Dermis microvascular lymphatic vessel endothelial cell (primary cell): ENCODE data around the gene TRDMT1. TPM values are rescaled to one million over a fixed set of nuclear protein-coding genes. Genes with fewer than 3 reads are reported as not detected.

Experiments
- DNase-seq, 2 donors: peaks; one replicate each; pipeline versions ENCODE4 v3.0.0 to v3.0.0-alpha.2; 2010; ENCODE audit warnings: low read depth in 2 of 2
- total RNA-seq: library from RNA; depleted of rRNA; stranded (reverse); fragments of >200 nt; gene quantifications from 2 replicates; pipeline ENCODE4 v1.2.1, GENCODE V29; 2014

TRDMT1 gene
- total RNA-seq, 1 donor from 2014 or later, result 5.0 TPM

DNA sequence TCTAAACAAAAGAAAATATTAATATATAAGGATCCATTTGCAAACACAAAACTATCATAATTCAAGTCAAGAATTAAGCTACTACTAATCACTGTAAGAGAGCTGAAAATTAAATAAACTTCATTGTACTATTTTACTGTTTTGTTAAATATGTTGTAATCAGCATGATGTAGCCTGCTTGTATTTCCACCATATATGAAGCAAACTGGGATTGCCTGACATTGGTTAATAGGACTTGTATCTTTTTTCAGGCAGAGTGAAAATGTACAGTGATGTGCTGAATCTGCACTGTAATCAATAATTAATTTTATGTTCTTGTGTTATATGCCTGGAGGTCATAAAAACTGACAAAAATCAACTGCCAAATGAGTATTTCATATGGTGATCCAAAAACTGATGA is 25.4 kb downstream of the TRDMT1 start:
- no peak for DNase-seq

DNA sequence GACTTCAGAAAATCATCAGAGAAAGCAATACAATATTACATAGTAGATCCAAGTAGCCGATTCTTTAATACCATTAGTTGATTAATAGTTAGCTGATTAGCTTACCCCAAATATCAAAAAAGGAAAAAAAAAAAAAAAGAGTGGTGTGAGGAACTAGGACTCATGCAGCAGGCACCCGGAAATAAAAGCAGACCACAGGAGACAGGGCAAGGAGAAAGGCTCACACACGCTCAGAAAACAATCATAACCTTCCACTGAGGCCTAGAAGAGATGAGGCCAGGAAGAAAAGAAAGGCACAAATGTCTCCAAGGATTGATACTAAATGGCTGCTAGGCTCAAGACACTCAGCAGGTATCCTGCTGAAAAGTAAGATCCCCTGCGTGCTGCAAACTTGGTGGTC is 25.9 kb downstream of the TRDMT1 start:
- DNase-seq, result peak in 1 of 2 donors; percentile 20

DNA sequence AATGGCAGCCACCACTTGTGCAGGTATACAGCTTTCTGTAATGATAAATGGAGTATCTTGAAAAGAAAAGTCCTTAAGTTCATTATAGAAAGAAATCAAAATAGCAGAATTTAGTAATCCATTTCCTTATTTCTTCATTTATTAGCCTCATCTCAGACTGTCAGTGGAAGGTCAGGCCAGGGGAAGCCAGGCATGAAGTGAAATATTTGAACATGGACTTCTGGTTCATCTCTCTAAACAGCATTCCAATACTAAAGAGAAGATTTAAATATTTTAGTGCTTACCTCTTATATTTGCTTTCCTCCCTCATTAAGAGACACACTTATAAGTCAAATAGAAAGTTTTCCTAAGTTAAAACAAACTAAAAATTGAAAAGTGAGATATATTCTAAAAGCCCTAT is 26.8 kb downstream of the TRDMT1 start:
- no peak for DNase-seq

DNA sequence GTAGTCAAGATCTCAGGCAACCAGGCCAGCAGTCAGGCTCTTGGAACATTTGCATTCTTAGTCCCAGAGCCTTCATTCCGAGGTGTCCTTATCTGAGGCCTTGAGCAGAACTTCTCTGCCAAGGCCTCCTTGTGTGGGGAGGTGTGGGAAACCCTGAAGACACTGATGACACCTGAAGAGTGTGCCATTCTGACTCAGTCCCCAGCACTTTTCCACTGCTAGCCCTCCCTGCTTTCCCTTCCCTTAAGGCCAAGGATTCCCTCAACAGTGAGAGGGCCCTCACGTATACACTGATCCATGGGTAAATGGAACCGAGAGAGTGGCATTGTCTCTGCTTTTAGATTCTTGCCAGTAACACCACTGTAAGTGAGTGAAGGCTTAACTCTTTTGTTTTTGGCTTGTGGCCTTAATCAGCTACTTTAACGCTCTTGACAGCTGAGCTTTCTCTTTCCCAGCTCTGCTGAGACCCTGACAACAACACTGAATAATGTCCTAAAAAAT is 30.3 kb downstream of the TRDMT1 start:
- no peak for DNase-seq

DNA sequence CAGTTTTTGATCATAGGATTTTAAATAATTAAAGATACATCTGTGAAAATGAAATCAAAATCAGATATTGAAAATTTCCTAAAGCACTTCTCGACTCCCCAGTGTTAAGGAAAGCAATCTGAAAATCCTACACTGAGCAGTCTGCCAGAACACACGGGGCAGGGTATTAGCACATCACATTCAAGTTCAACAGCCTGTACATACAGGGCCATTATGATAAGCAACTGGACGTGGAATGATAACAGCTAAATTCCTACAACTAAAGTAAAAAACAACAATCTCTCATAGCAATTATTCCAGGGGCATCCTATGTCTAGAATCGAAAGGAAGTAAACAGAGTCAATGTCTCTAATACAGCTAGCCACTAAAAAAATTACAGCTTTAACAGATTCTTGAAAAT is 31.7 kb downstream of the TRDMT1 start:
- peak; percentile 10 to 38 for DNase-seq

DNA sequence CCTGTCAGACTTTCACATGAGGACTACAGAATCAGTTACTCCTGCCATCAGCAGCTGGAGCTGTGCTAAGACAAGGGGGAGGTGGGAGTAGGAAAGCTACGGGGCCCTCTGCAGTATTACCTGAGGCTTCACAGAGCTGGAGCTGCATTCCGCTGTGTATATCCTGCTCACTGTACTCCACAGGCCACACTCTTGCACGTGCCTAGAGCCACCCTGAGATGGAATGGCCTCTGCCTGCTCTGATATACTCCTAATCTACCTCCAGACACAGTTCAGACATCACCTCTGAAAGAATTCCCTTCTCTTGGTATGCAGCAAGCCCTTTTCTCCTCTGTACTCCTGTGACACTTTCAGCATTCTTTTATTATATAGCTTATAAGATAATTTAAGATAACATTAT is 34.8 kb downstream of the TRDMT1 start:
- DNase-seq, result no peak

DNA sequence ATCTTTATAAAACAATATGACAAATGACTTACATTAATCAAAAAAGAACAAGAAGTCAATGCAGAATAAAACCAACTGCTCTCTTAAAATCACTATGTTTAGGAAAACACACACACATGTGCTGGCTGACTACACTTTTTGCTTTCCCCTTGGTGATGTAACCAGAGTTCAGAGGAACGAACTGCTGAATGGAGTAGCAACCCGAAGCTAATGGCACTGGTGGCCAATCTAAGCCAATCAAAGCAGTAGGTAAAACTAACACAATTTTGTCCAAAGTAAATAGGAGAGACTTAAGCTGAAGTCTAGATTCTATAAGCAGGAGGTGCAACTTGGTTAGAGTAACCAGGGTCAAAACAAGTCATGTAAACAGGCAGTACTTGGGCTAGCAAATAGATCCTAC is 38.6 kb downstream of the TRDMT1 start:
- no peak for DNase-seq

DNA sequence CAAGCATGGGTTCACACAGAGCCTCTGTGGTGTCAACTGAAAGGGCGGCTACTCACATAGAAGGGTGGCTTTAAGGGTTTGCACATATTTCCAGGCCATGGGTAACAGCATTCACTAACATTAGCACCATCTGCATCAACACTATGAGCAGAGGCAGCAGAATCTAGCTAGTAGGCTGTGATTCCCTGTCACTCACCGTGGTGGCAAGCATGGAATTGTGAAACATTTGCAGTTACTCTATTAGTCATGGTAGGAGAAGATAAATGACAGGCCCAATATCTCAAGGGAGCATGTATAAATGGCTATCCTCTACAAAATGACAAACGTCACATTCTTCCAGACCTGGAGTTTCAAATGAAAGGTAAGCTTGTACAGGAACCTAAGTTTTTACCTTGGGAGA is 39.7 kb downstream of the TRDMT1 start:
- DNase-seq, result no peak

DNA sequence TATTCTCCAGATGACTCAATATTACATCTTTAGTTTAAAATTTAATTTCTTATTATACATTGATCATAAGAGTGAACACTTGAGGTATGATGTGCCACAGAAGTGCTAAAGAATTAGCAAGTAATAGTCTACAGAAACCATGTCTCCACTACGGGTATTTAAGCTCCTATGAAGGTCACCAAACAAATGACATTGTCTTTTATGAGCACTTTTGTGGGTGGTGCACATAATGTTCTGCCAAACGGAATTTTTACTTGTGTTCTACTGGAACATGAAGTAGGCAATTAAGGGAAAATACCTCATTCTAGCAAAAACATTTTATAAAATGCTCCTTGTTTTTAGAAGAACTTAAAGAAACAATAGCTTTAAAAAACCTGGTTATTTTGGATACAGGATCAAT is 44.4 kb downstream of the TRDMT1 start:
- DNase-seq, result no peak

DNA sequence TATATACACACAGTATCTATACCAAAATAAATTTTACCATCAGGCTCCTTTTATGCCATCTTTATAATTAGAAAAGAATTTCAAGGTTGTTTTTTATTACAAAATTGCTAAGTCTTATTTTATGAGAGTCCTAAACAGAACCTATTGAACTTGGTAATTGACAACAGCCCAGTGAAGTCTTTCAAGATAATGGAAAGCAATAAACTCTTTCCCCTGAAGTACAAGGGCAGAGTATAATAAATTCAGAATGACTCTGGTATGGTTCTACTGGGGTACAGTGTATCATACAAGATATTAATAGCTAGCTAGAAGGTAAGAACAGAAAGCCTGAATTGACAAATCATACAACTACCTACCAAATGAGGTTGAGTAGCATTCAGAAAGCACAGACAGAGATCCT is 45.6 kb downstream of the TRDMT1 start:
- no peak for DNase-seq

DNA sequence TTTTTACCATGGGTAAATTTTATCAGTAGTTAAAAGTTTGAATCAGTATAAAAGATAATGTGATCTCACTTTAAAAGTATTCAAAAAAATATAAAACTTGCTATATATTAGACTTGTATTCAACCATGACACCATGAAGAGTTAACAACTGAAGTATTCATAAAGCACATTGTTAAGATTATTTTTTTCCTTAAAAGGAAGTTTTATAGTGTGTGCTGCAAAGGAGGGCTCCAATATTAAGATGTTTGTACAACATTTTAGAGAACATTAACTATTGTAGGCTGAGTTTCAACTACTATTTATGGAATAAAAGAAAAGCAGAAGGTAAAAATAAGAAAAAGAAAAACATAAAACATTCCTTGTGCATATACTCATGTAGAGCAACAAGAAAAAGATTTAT is 47.4 kb downstream of the TRDMT1 start:
- no peak for DNase-seq

DNA sequence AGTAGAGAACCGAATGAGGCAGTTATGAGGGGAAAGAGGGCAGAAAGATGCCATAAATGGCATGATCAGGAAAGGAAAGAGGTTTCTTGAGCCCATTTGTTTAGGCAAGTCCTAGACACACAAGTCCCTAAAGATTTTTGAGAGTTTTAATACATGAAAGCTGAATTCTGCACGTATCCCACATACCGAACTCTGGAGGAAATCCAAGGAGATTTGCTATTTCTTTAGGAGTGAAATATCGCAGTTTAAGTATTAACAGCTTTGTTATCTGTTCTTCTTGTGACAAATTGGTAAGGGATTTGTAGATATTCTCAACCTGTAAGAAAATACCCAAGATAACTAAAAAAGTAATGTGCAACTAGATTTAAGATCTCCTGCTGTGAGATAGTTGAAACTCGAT is 48.2 kb downstream of the TRDMT1 start:
- DNase-seq, result no peak

DNA sequence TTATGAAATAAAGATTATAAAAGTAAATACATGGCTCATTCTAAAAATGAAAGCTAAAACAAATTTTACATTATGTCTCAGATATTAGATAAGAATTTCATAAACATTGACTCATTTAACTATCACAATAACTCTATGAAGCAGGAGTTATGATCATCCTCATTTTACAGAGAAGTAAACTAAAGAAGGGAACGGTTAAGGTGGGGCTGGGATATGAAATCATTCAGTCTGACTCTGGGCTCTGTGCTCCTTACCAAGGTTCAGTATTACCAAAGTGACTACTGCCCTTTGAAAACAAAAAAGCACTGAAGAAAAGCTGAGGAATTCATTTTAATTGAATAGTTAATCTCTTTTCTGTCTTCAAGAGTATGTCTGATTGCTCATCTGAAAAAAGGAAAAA is 49.8 kb downstream of the TRDMT1 start:
- no peak for DNase-seq

DNA sequence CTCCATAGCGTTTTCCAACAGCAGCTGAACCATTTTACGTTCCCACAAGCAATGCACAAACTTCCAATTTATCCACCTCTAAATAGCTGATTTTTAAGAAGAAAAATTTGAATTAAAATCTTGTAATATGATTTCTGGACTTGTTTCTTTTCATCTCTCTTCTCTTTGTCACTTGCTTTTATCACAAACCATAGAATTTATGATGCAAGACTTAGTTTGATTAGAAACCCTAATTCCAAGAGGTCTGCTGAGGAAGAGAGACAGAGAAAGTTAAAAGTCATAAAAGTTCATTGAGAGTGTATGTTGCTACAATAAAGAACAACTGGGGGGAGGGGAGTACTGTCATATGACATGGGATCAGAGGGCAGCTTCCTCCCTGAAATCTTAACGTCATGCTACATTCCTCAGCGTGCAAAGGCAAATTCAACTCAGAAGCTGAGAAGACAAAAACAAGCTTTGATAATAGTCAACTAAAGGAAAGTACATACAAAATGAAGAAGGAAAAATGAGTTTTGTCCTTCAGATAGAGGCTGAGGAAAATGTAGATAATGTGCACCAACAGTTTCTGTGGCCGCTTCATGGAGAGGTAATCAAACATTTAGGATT is 53.5 kb downstream of the TRDMT1 start:
- peak in 1 of 2 donors; percentile 50 for DNase-seq

DNA sequence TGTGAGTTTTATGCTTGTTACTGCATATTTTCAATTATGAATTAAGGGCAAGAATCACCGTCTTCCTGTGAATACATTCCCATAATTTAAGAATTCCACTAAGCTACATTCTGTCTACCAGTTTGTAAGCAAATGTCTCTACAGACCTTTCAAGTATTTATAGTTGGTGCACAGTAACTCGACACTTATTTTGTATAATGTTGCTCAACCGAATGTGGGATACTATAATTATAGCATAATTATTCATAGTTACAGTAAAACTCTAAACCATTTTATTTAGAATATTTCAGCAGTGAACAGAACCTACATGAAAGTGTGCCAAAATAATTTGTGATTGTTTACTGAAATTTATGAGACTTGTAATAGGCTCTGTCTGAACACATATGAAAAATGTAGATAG is 54.6 kb downstream of the TRDMT1 start:
- no peak for DNase-seq

DNA sequence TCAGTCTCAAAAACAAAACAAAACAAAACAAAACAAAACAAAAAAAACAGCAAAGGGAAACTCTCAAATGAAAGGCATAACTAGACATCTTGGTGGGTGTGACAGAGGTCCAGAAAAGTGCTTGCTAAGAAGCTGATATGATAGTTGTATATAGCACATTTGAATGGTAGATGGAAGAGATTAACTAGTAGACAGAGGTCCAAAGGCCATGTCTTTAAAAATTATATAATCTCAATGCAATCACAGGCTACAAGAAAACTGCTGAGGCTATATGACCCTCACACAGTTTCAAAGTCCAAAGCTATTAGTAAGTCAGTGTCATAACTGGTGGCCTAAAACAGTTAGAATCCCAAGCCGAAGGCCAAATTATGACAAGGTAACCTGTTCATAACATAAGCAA is 56.2 kb downstream of the TRDMT1 start:
- no peak for DNase-seq

DNA sequence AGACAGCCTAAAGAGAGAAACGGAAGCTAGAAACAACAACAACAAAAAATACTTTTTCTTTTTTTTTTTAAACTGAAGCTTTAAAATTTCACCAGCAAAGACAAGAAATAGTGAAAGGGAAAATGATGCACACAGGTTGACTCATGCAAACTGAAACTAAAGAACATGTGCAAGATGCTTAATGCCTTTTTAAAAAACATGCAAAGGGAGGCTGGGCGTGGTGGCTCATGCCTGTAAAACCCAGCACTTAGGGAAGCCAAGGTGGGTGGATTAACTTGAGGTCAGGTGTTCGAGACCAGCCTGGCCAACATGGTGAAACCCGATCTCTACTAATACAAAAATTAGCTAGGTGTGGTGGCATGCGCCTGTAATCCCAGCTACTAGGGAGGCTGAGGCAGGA is 56.7 kb downstream of the TRDMT1 start:
- no peak for DNase-seq

DNA sequence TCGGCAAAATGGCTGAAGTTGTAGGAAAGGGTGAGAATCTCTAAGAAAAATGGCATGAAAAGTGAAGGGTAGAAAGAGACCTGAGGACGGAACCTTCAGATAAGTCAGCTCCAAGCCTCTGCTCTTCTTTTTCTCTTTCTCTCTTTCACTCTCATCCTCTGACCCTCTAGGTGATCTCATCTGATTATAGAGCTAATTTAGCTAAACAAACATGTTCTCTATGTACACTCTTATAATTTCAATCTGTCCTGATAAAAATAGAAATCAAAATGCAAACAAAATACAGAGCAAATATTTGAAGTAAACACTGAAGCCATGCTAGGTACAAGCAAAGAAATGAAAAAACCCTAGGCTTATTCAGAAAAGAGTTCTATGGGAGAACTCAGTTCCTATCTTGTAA is 57.4 kb downstream of the TRDMT1 start:
- DNase-seq, result no peak

DNA sequence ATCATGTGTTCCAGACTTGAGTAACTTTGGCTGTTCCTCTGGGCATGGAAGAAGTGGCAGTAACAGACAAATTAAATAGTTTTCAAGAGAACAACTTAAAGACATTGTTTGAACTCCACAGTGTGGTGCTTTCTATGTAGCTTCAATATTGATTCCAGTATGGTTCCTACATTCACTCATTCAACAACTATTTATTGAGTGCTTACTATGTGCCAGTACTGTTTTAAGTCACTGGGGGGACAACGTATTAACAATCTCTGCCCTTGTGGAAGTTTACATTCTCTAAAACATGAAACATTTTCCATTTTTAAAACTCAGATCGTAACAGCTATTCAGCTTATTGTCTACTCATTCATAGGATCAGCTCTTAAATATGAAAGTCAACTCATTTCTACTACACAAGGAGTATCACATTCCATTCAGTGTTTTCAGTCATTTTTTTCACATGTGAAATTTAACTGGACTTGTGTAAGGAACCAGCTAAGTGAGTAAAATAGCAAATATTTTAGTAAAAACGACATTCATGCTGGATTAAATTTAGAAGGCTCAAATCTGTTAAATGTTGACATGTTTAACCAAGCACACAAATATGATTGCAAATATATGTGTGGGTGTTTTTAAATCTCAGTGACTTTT is 58.3 kb downstream of the TRDMT1 start:
- DNase-seq, result no peak

DNA sequence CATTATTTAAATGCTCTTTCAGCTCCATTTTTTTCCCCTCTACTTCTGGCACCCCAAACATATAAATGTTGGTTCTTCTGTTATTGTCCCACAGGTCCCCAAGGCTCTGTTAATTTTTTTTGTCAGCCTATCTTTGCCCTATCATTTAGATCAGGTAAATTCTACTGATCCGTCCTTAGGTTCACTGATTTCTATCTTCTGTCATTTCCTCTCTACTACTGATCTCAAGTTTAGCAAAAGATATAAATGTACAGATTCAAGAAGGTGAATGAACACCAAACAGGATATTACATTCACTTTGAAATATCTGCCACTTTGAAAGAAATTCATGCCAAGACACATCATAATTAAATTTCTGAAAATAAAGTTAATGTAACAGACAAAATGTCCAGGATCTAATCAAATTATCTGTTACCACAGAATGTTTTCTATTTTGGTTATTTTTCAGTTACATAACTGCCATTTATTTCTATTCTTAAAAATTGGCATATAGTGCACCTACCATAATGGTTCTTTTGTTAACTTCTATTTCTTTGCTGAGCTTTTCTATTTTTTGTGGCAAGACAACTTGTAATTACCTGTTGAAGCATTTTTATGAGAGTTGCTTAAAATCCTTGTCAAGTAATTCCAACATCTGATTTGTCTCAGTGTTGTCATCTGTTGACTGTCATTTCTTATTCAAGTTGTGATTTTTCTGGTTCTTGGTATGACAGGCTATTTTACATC is 59.8 kb downstream of the TRDMT1 start:
- no peak for DNase-seq

DNA sequence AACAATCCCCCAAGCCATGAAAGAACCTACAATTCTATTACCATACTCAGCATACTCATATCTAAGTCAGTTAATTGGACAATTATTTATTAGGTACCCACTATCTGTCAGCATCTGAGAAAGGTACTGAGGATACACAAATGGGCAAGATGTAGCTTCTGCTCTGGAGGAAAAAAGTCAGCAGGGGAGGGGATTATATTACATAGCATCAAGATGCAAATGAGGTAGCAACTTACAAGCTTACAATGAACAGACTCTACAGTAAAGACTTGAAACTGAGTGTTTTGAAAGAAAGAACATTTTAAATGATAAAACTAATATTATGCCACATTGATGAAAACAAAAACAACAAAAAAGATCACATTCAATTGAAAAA is 61.1 kb downstream of the TRDMT1 start:
- no peak for DNase-seq

DNA sequence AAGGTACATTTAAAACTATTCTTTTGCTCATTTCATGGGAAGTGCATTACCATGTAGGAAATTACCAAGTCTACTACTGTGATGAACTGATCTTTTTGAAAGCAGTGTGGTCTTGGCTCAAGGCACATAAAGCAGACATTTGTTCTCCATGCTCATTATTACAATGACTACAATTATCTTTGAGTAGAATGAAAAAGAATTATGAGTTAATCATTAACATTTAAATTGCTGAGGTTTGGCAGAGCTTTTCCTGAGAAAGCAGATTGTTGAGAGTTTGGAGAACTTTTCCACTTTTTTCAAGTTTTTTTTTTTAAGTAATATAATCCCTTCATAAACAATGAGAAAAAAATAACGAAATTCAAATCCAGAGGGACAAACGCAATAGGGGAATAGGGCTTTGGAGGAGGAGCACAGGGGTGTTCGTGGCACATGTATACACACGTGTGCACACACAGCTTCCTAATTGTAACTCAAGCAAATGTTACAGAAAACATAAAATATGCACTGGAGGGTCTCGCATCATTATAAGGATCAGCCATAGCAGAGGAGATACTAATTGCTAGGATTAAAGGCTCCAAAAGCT is 62.9 kb downstream of the TRDMT1 start:
- DNase-seq, result no peak
